CD4-positive, CD25-positive, alpha-beta regulatory T cell (primary cell): ENCODE results near the gene THTPA. TPM values are rescaled to one million over a fixed set of nuclear protein-coding genes. Genes with fewer than 3 reads are reported as not detected.

Experiments
- ATAC-seq, 2 donors: fragments of 150-1000 bp; cut with Tn5 transposase; one replicate each; pipeline ENCODE4 v1.10.0; 2021; ENCODE audit warnings: low read depth in 2 of 2, moderate number of reproducible peaks in 2 of 2, moderate library complexity in 1 of 2
- DNase-seq, 3 donors: peaks; one replicate each; pipeline versions ENCODE4 v3.0.0 to v3.0.0-alpha.2; 2012 to 2022; ENCODE audit warnings: mixed read lengths in 1 of 3
- H3K27ac ChIP-seq: one replicate; pipeline ENCODE4 v1.7.0; 2013; ENCODE audit warnings: mild to moderate bottlenecking, low read length; ENCODE audit not compliant: insufficient read depth, poor library complexity, severe bottlenecking
- H3K27me3 ChIP-seq: one replicate; pipeline ENCODE4 v1.7.0; 2013; ENCODE audit warnings: low read length; ENCODE audit not compliant: control insufficient read depth, insufficient read depth
- H3K36me3 ChIP-seq: one replicate; pipeline ENCODE4 v1.7.0; 2013; ENCODE audit warnings: mild to moderate bottlenecking, low read length, moderate library complexity; ENCODE audit not compliant: control insufficient read depth, insufficient read depth
- H3K4me1 ChIP-seq: 2 replicates; pipeline ENCODE4 v1.7.0; 2013; ENCODE audit warnings: mild to moderate bottlenecking, low read length; ENCODE audit not compliant: insufficient read depth, control insufficient read depth, poor library complexity, severe bottlenecking
- H3K4me3 ChIP-seq: one replicate; pipeline ENCODE4 v1.7.0; 2013; ENCODE audit warnings: low read depth, mild to moderate bottlenecking, low read length, moderate library complexity
- H3K9me3 ChIP-seq, 2 experiments: 1 replicate in 1 of 2; 2 replicates in 1 of 2; pipeline ENCODE4 v1.7.0; 2013; ENCODE audit warnings: low read length in 2 of 2, mild to moderate bottlenecking in 1 of 2, moderate library complexity in 1 of 2; ENCODE audit not compliant: control insufficient read depth in 2 of 2
- H3K27ac Mint-ChIP-seq, 3 donors: one replicate each; pipeline ENCODE4 v1.8.0; 2020 to 2022; ENCODE audit warnings: mild to moderate bottlenecking in 3 of 3, mixed read lengths in 3 of 3, moderate library complexity in 2 of 3
- H3K27me3 Mint-ChIP-seq: one replicate; pipeline ENCODE4 v1.8.0; 2022; ENCODE audit warnings: mild to moderate bottlenecking, mixed read lengths
- H3K36me3 Mint-ChIP-seq: one replicate; pipeline ENCODE4 v1.8.0; 2020; ENCODE audit warnings: mixed read lengths
- H3K4me1 Mint-ChIP-seq, 4 donors: one replicate each; pipeline ENCODE4 v1.8.0; 2020 to 2022; ENCODE audit warnings: mixed read lengths in 4 of 4, mild to moderate bottlenecking in 1 of 4
- H3K4me3 Mint-ChIP-seq, 4 donors: one replicate each; pipeline ENCODE4 v1.8.0; 2020 to 2022; ENCODE audit warnings: mild to moderate bottlenecking in 4 of 4, mixed read lengths in 4 of 4, moderate library complexity in 3 of 4
- H3K9me3 Mint-ChIP-seq, 7 donors: one replicate each; pipeline ENCODE4 v1.8.0; 2020 to 2022; ENCODE audit warnings: mixed read lengths in 7 of 7, mild to moderate bottlenecking in 3 of 7, moderate library complexity in 2 of 7
- polyA plus RNA-seq, 4 donors: library from polyadenylated mRNA; unstranded; fragments of 300-500 nt; fragmentation: Illumina TruSeq; gene quantifications; one replicate each; pipeline ENCODE4 v1.2.3, GENCODE V29; 2021
- total RNA-seq: library from RNA; stranded (reverse); gene quantifications from one replicate; pipeline ENCODE4 v1.2.3, GENCODE V29; 2022

Gene THTPA
- total and polyA plus RNA-seq, 5 donors from 2014 or later = 7.5 to 14.6 (median 11.0) TPM

DNA sequence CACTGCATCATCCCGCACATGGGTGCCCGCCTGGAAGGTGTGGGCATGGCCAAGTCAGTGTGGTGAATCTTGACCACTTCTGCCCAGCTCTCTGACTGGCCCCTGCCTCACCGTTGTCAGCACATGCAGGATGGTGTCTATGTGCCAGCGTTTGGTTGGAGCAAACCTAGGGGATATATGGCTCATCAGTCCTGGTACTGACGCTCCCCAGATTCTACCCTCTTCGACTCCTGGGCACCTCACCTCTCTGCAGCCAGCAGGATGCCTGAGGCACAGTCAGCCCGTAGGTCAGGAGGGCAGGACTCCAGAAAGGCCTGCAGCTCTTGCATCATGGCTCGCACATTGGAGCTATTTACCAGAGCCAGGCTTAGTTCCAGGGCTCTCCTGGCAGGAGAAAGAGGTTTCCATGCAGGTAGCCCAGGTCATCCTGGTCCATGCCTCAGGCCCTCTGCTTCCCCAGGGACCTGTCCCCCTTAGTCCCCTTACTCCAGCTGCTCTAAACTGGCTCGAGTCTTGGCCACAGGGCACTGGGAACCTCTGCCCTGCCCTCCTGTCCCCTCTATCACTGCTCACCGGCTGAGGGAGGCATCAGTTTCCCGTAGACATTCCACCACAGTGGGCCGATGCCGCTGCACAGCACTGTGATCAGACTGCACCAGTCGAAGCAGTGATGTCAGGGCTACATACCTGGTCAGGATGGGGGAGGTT lies 7.6 kb downstream of the THTPA start:
- peaks cover 0 to 2% (median 0%) of the 10 kb centered on the region in 7 donors for H3K9me3 Mint-ChIP-seq
- peaks cover 34% of the 10 kb centered on the region for H3K36me3 Mint-ChIP-seq
- DNase-seq (no peak), ATAC-seq (no peak)
- H3K27me3 ChIP-seq = no peaks in the 10 kb centered on the region
- peaks cover 65% of the 10 kb centered on the region for H3K36me3 ChIP-seq
- no peak overlapping the region for H3K27ac ChIP-seq
- H3K4me1 Mint-ChIP-seq = peaks cover 4 to 74% (median 25%) of the 10 kb centered on the region in 4 donors
- H3K4me3 ChIP-seq = no peak overlapping the region
- peaks cover 24% of the 10 kb centered on the region for H3K4me1 ChIP-seq
- peak overlapping the region in 3 of 4 donors; percentile 71 to 80 (median 76) for H3K4me3 Mint-ChIP-seq
- H3K9me3 ChIP-seq = no peaks in the 10 kb centered on the region
- peak overlapping the region; percentile 67 to 90 (median 81) for H3K27ac Mint-ChIP-seq
- H3K27me3 Mint-ChIP-seq = peaks cover 5% of the 10 kb centered on the region

GRCh38 chr14:23564181-23564812 lies 8.2 kb downstream of the THTPA start:
- Histone ChIP-seq H3K27me3 (no peaks in the 10 kb centered on the region), H3K27ac (no peak overlapping the region), H3K4me1 (peaks cover 24% of the 10 kb centered on the region), H3K4me3 (no peak overlapping the region), H3K36me3 (peaks cover 61% of the 10 kb centered on the region), H3K9me3 (no peaks in the 10 kb centered on the region)
- DNase-seq = no peak
- Mint-ChIP-seq H3K4me1 (peaks cover 4 to 76% (median 29%) of the 10 kb centered on the region in 4 donors), H3K36me3 (peaks cover 34% of the 10 kb centered on the region), H3K27ac (peak overlapping the region; percentile 67 to 90 (median 81)), H3K4me3 (peak overlapping the region; percentile 56 to 76 (median 72)), H3K27me3 (peaks cover 5% of the 10 kb centered on the region), H3K9me3 (peaks cover 0 to 2% (median 0%) of the 10 kb centered on the region in 7 donors)
- no peak for ATAC-seq

DNA sequence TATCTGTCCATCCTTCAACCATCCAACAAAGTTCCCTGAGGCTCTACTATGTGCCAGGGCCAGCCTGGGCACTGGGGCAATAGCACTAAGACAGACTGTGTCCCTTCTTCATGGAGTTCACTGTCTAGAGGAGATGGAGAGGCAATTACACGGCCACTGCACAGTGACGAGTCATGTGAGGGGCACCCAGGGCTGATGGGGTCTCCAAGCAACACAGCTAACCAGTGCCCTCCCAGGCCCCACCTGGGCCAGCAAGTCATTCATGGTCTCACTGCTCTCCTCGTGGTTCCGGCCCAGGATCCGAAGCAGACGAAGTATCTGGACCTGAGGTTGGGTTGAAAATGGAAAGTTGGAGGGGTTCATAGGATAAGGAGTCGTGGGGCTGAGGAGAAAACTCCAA lies 8.8 kb downstream of the THTPA start:
- DNase-seq (no peak), ATAC-seq (no peak)
- Histone ChIP-seq H3K9me3 (no peaks in the 10 kb centered on the region), H3K36me3 (peaks cover 55% of the 10 kb centered on the region), H3K27ac (no peak overlapping the region), H3K4me3 (no peak overlapping the region), H3K4me1 (peaks cover 24% of the 10 kb centered on the region), H3K27me3 (no peaks in the 10 kb centered on the region)
- Mint-ChIP-seq H3K27me3 (peaks cover 5% of the 10 kb centered on the region), H3K9me3 (peaks cover 0 to 2% (median 0%) of the 10 kb centered on the region in 7 donors), H3K36me3 (peaks cover 30% of the 10 kb centered on the region), H3K4me3 (peak overlapping the region in 3 of 4 donors; percentile 21 to 73 (median 24)), H3K4me1 (peaks cover 4 to 71% (median 29%) of the 10 kb centered on the region in 4 donors), H3K27ac (peak overlapping the region; percentile 25 to 67 (median 60))

- H3K4me3 ChIP-seq = no peak overlapping the region
- Mint-ChIP-seq H3K36me3 (peaks cover 26% of the 10 kb centered on the region), H3K27me3 (peaks cover 5% of the 10 kb centered on the region), H3K4me3 (peak overlapping the region in 3 of 4 donors; percentile 32 to 100 (median 46)), H3K9me3 (peaks cover 0 to 2% (median 0%) of the 10 kb centered on the region in 7 donors), H3K27ac (peak overlapping the region in 2 of 3 donors; percentile 67 to 77), H3K4me1 (peaks cover 4 to 69% (median 29%) of the 10 kb centered on the region in 4 donors)
- H3K27ac ChIP-seq = no peak overlapping the region
- peaks cover 24% of the 10 kb centered on the region for H3K4me1 ChIP-seq
- ATAC-seq (no peak), DNase-seq (no peak)
- no peaks in the 10 kb centered on the region for H3K27me3 ChIP-seq
- H3K36me3 ChIP-seq = peaks cover 48% of the 10 kb centered on the region
- H3K9me3 ChIP-seq = no peaks in the 10 kb centered on the region
Observed at GRCh38 chr14:23565626-23566025, 9.6 kb downstream of the THTPA start.

- Mint-ChIP-seq H3K4me1 (peaks cover 4 to 66% (median 29%) of the 10 kb centered on the region in 4 donors), H3K9me3 (peaks cover 0 to 2% (median 0%) of the 10 kb centered on the region in 7 donors), H3K4me3 (peak overlapping the region; percentile 96 to 100 (median 100)), H3K27ac (peak overlapping the region; percentile 93 to 99 (median 98)), H3K27me3 (peaks cover 5% of the 10 kb centered on the region), H3K36me3 (peaks cover 26% of the 10 kb centered on the region)
- no peaks in the 10 kb centered on the region for H3K27me3 ChIP-seq
- H3K27ac ChIP-seq = peak overlapping the region; percentile 81
- H3K36me3 ChIP-seq = peaks cover 42% of the 10 kb centered on the region
- peak overlapping the region; percentile 77 for H3K4me3 ChIP-seq
- no peaks in the 10 kb centered on the region for H3K9me3 ChIP-seq
- DNase-seq (no peak), ATAC-seq (no peak)
- H3K4me1 ChIP-seq = peaks cover 24% of the 10 kb centered on the region
Observed at GRCh38 chr14:23566112-23566777, 10.2 kb downstream of the THTPA start.

DNA sequence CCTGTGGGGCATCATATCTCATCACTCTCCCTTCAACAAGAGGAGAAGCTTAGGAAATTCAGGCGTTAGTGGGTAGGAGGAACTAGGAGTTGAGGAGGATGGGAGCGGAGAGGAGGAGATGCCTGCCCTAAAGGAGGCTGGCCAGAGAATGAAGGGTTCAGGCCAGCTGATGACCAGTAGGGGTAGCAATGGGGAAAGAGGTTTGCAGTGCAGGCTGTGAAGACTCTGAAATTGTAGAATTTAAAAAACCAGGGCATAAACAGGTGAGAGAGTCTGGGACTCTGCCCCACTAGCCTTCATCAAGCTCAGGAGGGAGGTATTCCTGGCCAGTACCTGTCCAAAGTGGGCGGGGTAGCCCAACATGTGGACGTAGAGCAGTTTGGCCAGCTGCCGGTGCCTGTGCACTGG lies 10.7 kb downstream of the THTPA start:
- Histone ChIP-seq H3K36me3 (peaks cover 37% of the 10 kb centered on the region), H3K4me1 (peaks cover 24% of the 10 kb centered on the region), H3K27me3 (no peaks in the 10 kb centered on the region), H3K27ac (peak overlapping the region; percentile 81), H3K4me3 (peak overlapping the region; percentile 77), H3K9me3 (no peaks in the 10 kb centered on the region)
- Mint-ChIP-seq H3K27ac (peak overlapping the region; percentile 93 to 99 (median 98)), H3K4me1 (peaks cover 4 to 63% (median 28%) of the 10 kb centered on the region in 4 donors), H3K27me3 (peaks cover 7% of the 10 kb centered on the region), H3K36me3 (peaks cover 22% of the 10 kb centered on the region), H3K4me3 (peak overlapping the region; percentile 96 to 100 (median 100)), H3K9me3 (peaks cover 0 to 2% (median 0%) of the 10 kb centered on the region in 7 donors)
- DNase-seq = no peak
- ATAC-seq = no peak

DNA sequence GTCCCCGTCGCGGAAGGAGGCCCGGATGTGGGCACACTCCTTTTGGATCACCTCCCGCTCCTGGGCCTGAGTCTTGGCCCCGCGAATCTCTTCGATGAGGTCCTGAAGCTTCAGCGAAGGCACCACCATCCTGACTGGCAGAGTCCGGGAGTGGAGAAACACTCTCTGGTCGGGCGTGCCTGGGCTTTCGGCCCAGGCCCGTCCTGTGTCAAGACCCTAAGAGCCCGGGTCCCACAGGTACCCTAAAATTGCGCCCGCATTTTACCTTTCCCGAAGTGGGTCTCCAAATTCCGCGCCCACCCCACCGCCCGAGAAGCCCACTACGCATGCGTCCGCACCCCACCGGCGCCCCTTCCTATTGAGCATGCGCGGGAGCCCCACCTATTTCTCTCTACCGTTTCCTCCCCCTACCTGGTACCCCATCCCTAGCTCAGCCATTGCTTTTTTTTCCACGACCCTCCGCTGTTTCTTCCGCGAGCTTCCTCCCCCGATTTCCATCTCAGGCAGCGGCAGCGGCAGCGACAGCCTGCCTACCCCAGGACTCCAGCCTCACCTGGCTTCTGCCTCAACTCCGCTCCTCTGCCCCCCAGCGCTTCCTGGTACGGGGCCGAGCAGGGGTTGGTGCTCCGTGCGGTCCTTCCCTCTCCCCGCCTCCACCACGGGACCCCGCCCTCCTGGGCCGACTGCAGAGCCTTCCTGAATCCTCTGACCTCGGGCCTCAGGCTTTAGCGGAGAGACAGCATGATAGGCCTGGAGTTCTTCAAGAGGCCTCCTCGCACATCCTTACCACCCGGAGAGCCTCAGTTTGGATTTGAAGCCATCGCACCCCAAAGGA lies 11.3 kb downstream of the THTPA start, which contains the start of gene AP1G2:
TSS of gene AP1G2 (minus strand) at position 606 of the 835 bp plus-strand sequence. CDS start at position 129, 477 bp downstream.
- H3K36me3 ChIP-seq = peaks cover 31% of the 10 kb centered on the region
- H3K36me3 Mint-ChIP-seq = peaks cover 21% of the 10 kb centered on the region
- ATAC-seq (peak; percentile 91 to 94), DNase-seq (peak; percentile 78 to 92 (median 83))
- H3K9me3 Mint-ChIP-seq = peaks cover 0 to 2% (median 0%) of the 10 kb centered on the region in 7 donors
- peak within 1 kb of the TSS; percentile 77 for H3K4me3 ChIP-seq
- H3K4me3 Mint-ChIP-seq = peak within 1 kb of the TSS; percentile 96 to 100 (median 100)
- H3K9me3 ChIP-seq = no peaks in the 10 kb centered on the region
- no peaks in the 10 kb centered on the region for H3K27me3 ChIP-seq
- peaks cover 12% of the 10 kb centered on the region for H3K27me3 Mint-ChIP-seq
- peak within 1 kb of the TSS; percentile 81 for H3K27ac ChIP-seq
- H3K27ac Mint-ChIP-seq = peak within 1 kb of the TSS; percentile 93 to 99 (median 98)
- peaks cover 24% of the 10 kb centered on the region for H3K4me1 ChIP-seq
- H3K4me1 Mint-ChIP-seq = peaks cover 4 to 63% (median 28%) of the 10 kb centered on the region in 4 donors
